Keratinocyte (primary cell): ENCODE results near the gene FANCL.

Experiments
- EZH2 ChIP-seq: IDR thresholded peaks from one replicate; pipeline ENCODE4 v1.6.1; 2012; ENCODE audit warnings: inconsistent platforms, mild to moderate bottlenecking, low read length, moderate library complexity
- TF ChIP-seq, protein P1 (sequence below), 3 experiments: IDR thresholded peaks in 1 of 3; conservative IDR thresholded peaks in 1 of 3; optimal IDR thresholded peaks in 1 of 3; 2 replicates in 2 of 3; 3 replicates in 1 of 3; pipeline versions ENCODE3 to v1.5.1; 2011; ENCODE audit warnings: low read length in 3 of 3, mild to moderate bottlenecking in 3 of 3, moderate library complexity in 2 of 3, control low read depth in 1 of 3, inconsistent platforms in 1 of 3; ENCODE audit not compliant: insufficient read depth in 2 of 3; ENCODE audit errors: extremely low read depth in 1 of 3

DNA sequence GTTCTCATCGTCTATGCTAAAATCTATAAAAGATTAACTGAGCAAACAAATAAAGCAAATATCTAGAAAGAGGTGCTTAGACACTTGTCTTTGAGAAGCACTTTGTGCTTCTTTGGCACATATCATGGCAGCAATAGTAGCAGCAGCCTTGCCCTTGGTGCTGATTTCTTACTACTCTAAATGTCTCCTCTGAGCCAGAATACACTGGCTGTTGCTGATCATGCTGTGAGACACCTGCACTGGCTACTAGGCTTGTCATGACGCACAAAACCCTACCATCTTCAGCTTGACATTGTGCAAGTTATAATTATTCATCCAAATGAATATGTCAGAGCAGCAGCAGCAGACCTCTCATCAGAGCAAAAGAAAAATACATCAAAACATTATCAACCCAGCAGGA is 46.7 kb downstream of the FANCL start:
- TF ChIP-seq, protein P1, sequence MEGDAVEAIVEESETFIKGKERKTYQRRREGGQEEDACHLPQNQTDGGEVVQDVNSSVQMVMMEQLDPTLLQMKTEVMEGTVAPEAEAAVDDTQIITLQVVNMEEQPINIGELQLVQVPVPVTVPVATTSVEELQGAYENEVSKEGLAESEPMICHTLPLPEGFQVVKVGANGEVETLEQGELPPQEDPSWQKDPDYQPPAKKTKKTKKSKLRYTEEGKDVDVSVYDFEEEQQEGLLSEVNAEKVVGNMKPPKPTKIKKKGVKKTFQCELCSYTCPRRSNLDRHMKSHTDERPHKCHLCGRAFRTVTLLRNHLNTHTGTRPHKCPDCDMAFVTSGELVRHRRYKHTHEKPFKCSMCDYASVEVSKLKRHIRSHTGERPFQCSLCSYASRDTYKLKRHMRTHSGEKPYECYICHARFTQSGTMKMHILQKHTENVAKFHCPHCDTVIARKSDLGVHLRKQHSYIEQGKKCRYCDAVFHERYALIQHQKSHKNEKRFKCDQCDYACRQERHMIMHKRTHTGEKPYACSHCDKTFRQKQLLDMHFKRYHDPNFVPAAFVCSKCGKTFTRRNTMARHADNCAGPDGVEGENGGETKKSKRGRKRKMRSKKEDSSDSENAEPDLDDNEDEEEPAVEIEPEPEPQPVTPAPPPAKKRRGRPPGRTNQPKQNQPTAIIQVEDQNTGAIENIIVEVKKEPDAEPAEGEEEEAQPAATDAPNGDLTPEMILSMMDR (optimal IDR thresholded peaks at IDR 0.05 in 1 of 3, IDR thresholded peaks at IDR 0.05 in 1 of 3, conservative IDR thresholded peaks at IDR 0.05 in 1 of 3; ENCODE audit: extremely low read depth in 1 of 3, insufficient read depth in 2 of 3, low read length in 3 of 3): no peak
- no peak for TF ChIP-seq EZH2
